Fibroblast of lung (primary cell): ENCODE measurements around the gene MTERF4.

Experiments
- CTCF ChIP-seq, 2 donors: IDR thresholded peaks in 1 of 2; conservative IDR thresholded peaks in 1 of 2; 1 replicate in 1 of 2; 2 replicates in 1 of 2; pipeline ENCODE4 v1.5.1; 2011 to 2012; ENCODE audit warnings: low read length in 2 of 2, control low read depth in 1 of 2, inconsistent platforms in 1 of 2, low read depth in 1 of 2, mild to moderate bottlenecking in 1 of 2
- EZH2 ChIP-seq: IDR thresholded peaks from 2 replicates; pipeline ENCODE4 v1.5.1; 2012; ENCODE audit warnings: low read length, control low read depth, mild to moderate bottlenecking; ENCODE audit errors: missing control alignments

GRCh38 chr2:241053576-241054251 lies 48.4 kb downstream of the MTERF4 start:
- TF ChIP-seq CTCF (conservative IDR thresholded peaks at IDR 0.05 in 1 of 2, IDR thresholded peaks at IDR 0.05 in 1 of 2; ENCODE audit: low read depth in 1 of 2, low read length in 2 of 2) (no peak), EZH2 (no peak)
